Body of pancreas (tissue), 4 donors: Measurements from ENCODE around the gene PPAN. TPM values are rescaled to one million over a fixed set of nuclear protein-coding genes. Genes with fewer than 3 reads are reported as not detected.

Experiments used
- ATAC-seq: fragments of 150-250 bp; one replicate; pipeline ENCODE4 v1.9.1; 2016
- DNase-seq, 4 donors: peaks; one replicate each; pipeline ENCODE4 v3.0.0-alpha.2; 2019
- H3K27ac ChIP-seq, 4 donors: fragments of 200-600 bp; sonication (generic); 1 replicate in 3 of 4; 2 replicates in 1 of 4; pipeline versions ENCODE4 v1.5.1 to v1.6.1; 2016 to 2019; ENCODE audit warnings: mild to moderate bottlenecking in 1 of 4, mixed read lengths in 1 of 4, moderate library complexity in 1 of 4
- H3K27me3 ChIP-seq, 2 donors: fragments of 200-600 bp; sonication (generic); one replicate each; pipeline ENCODE4 v1.6.0; 2016; ENCODE audit warnings: mild to moderate bottlenecking in 1 of 2
- H3K36me3 ChIP-seq, 2 donors: fragments of 200-600 bp; sonication (generic); replicated peaks in 1 of 2; 2 replicates each; pipeline ENCODE4 v1.5.1; 2016; ENCODE audit warnings: low read depth in 2 of 2; ENCODE audit not compliant: insufficient read depth in 1 of 2
- H3K4me1 ChIP-seq: fragments of 200-600 bp; sonication (generic); one replicate; pipeline ENCODE4 v1.6.0; 2016
- H3K4me3 ChIP-seq, 2 donors: fragments of 200-600 bp; sonication (generic); 1 replicate in 1 of 2; 2 replicates in 1 of 2; pipeline ENCODE4 v1.5.1; 2016 to 2019
- H3K9me3 ChIP-seq, 3 donors: fragments of 200-600 bp; sonication (generic); 1 replicate in 2 of 3; 2 replicates in 1 of 3; pipeline ENCODE4 v1.5.1; 2016
- POLR2A ChIP-seq, 3 donors: fragments of 450-650 bp; IDR thresholded peaks; one replicate each; pipeline ENCODE4 v1.6.1; 2016; ENCODE audit warnings: antibody characterized with exemption in 3 of 3, mild to moderate bottlenecking in 2 of 3
- WGBS, 2 donors: methylation state at CpG; one replicate each; pipeline ENCODE4 v1.1.5; 2017; 5-methylcytosine and 5-hydroxymethylcytosine counted together
- intact Hi-C: fragments of 100-400 bp; cut with DNase I; formaldehyde crosslinking; loops from one replicate; pipeline ENCODE4 v1.15.1; 2023
- total RNA-seq, 2 donors: library from RNA; depleted of rRNA; stranded (reverse); fragments of >200 nt; gene quantifications; one replicate each; pipeline ENCODE4 v1.1.0, GENCODE V29; 2016
- TF ChIP-seq, protein P1 (sequence below), 7 experiments: fragments of 450-650 bp in 4 of 7; fragments of 200-600 bp in 3 of 7; sonication (generic) in 3 of 7; IDR thresholded peaks; one replicate each; pipeline ENCODE4 v1.5.1; 2016 to 2019; ENCODE audit warnings: antibody characterized with exemption in 7 of 7

PPAN gene
- total RNA-seq, 2 donors from 2014 or later: 11.5 to 14.0 TPM

DNA sequence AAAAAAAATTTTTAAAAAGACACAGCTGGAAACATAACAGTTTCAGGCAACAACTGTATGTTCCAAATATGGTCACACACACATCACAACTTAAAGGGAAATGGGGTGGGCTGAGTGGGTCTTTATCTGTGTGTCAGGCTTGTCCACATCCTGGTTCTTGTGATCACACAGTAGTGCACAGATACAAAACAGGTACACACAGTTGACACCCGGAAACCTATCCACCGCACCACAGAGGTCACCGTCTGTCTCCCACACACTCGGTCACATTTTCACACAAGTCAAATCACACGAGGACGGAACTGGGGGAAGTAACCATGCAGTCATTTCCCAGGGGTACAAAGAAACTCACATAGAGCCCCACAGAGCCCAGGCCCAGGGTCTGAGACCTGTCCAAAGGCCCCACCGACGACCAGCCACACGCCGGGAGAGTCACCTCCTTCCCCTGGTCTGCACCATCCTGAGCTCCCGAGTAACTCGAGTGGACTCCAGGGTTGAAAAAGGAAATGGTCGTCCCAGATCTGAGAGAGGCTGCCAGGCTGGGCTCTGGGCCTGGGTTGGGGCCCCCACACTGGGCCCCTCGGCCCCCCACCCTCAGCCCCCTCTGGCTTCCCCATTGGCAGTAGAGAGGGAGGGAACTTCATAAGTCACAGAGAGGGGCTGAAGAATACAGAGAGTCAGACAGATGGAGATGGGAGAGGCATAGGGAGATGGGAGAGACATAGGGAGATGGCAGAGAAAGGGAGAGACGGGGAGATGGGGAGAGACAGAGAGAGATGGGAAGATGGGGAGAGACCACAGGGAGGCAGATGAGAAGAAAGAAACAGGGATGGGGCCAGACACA, 1.3 kb upstream of the PPAN start:
- intact Hi-C loops: no loop called here
- Histone ChIP-seq H3K36me3 (peaks cover 15% of the 10 kb centered on the region in 2 donors), H3K4me3 (no peak overlapping the region), H3K9me3 (no peaks in the 10 kb centered on the region), H3K27me3 (no peaks in the 10 kb centered on the region), H3K4me1 (peaks cover 21% of the 10 kb centered on the region), H3K27ac (peak overlapping the region in 1 of 4 donors; percentile 34)
- WGBS, 2 donors: 48 to 61% methylated on average over 15 of the region's 15 CpGs
- DNase-seq (no peak), ATAC-seq (no peak)
- TF ChIP-seq, protein P1, sequence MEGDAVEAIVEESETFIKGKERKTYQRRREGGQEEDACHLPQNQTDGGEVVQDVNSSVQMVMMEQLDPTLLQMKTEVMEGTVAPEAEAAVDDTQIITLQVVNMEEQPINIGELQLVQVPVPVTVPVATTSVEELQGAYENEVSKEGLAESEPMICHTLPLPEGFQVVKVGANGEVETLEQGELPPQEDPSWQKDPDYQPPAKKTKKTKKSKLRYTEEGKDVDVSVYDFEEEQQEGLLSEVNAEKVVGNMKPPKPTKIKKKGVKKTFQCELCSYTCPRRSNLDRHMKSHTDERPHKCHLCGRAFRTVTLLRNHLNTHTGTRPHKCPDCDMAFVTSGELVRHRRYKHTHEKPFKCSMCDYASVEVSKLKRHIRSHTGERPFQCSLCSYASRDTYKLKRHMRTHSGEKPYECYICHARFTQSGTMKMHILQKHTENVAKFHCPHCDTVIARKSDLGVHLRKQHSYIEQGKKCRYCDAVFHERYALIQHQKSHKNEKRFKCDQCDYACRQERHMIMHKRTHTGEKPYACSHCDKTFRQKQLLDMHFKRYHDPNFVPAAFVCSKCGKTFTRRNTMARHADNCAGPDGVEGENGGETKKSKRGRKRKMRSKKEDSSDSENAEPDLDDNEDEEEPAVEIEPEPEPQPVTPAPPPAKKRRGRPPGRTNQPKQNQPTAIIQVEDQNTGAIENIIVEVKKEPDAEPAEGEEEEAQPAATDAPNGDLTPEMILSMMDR (IDR thresholded peaks at IDR 0.05): no peak

DNA sequence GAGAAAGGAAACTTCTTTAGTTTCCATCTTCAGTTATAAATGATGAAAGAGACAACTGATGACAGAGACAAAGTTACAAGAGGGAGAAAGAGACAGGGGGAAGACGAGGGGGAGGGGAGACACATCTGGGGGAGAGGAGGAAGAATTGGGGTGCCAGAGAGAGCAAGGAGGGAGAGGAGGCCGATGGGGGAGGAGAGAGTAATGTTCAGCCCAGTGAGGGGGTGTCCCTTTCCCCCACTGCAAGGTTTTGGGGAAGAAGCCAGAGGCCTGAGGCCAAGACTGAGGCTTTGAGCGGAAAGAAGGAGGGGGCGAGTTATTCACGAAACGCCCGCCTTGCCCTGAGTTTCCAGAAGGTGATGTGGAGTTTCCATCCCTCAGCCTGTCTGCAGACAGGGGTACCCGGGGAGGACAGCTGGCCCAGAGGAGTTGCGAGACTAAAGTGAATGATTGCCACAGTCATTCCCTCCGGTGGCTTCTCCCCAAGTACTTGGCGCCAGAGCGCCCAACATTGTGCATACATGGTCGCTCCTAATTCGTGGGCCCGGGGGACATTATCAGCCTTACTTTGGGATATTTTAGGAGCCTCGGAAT, 558 bp upstream of the PPAN start:
- H3K27ac ChIP-seq: peak overlapping the region in 2 of 4 donors; percentile 34 to 52
- ATAC-seq: no peak
- 37 to 44% methylated on average over 16 of the region's 16 CpGs for WGBS, 2 donors
- H3K27me3 ChIP-seq: no peaks in the 10 kb centered on the region
- intact Hi-C loops: no loop called here
- no peak for TF ChIP-seq POLR2A (IDR thresholded peaks at IDR 0.05)
- TF ChIP-seq, protein P1 (IDR thresholded peaks at IDR 0.05): no peak
- H3K4me1 ChIP-seq: peaks cover 21% of the 10 kb centered on the region
- no peak overlapping the region for H3K4me3 ChIP-seq
- H3K9me3 ChIP-seq: no peaks in the 10 kb centered on the region
- DNase-seq: no peak
- H3K36me3 ChIP-seq: peaks cover 19 to 22% of the 10 kb centered on the region in 2 donors

DNA sequence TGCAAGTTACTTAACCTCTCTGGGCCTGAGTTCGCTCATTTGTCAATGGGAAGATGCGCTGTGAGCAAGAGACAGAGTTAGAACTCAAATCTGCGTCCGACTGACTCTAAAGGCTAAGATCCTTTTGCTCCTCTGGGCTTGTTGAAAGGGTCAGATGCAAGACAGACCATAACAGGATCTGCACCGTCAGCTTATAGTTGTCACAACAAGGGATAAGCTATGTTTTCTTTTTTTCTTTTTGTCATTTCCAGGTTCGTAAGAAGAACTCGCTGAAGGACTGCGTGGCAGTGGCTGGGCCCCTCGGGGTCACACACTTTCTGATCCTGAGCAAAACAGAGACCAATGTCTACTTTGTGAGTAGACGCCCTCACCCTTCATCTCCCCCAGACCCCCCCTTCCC, 1.1 kb downstream of the PPAN start:
- 75 to 86% methylated on average over 10 of the region's 10 CpGs for WGBS, 2 donors
- no peaks in the 10 kb centered on the region for H3K27me3 ChIP-seq
- peak overlapping the region in 1 of 2 donors; percentile 54 for H3K4me3 ChIP-seq
- no peak overlapping the region for H3K27ac ChIP-seq
- intact Hi-C loops: no loop called here
- H3K9me3 ChIP-seq: no peaks in the 10 kb centered on the region
- H3K36me3 ChIP-seq: peaks cover 24 to 30% of the 10 kb centered on the region in 2 donors
- peaks cover 22% of the 10 kb centered on the region for H3K4me1 ChIP-seq
- TF ChIP-seq POLR2A (IDR thresholded peaks at IDR 0.05): no peak
- TF ChIP-seq, protein P1 (IDR thresholded peaks at IDR 0.05): no peak
- ATAC-seq: no peak
- DNase-seq: no peak

DNA sequence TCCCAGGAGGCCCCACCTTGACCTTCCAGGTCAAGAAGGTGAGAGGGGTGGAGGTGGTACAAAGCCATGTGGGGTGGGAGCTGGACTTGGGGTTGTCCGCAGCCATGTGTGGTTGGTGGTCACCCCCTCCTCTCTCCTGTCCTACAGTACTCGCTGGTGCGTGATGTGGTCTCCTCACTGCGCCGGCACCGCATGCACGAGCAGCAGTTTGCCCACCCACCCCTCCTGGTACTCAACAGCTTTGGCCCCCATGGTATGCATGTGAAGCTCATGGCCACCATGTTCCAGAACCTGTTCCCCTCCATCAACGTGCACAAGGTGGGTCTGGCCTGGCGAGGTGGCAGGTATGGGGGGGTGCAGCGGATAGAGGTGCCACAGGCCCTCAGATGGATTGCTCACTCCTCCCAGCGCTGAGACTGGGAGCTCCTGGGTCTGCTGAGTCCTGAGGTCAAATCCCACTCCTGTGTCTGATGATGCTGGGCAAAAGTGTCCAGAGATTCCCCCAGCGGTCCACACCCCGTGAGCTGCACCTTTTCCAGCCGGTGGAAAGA, 1.7 kb downstream of the PPAN start:
- H3K4me1 ChIP-seq: peaks cover 28% of the 10 kb centered on the region
- peaks cover 24 to 30% of the 10 kb centered on the region in 2 donors for H3K36me3 ChIP-seq
- 82 to 96% methylated on average over 10 to 12 of the region's 14 CpGs for WGBS, 2 donors
- no peaks in the 10 kb centered on the region for H3K9me3 ChIP-seq
- no peaks in the 10 kb centered on the region for H3K27me3 ChIP-seq
- no peak for DNase-seq
- TF ChIP-seq POLR2A (IDR thresholded peaks at IDR 0.05): no peak
- TF ChIP-seq, protein P1 (IDR thresholded peaks at IDR 0.05): no peak
- H3K4me3 ChIP-seq: no peak overlapping the region
- no peak for ATAC-seq
- no peak overlapping the region for H3K27ac ChIP-seq
- intact Hi-C loops: no loop called here
